CD14-positive monocyte (primary cell): ENCODE results near the gene TGM5. TPM values are rescaled to one million over a fixed set of nuclear protein-coding genes. Genes with fewer than 3 reads are reported as not detected.
A peak's percentile ranks its signal among the peaks of the same experiment; 100 is the strongest.

Source experiments
- DNase-seq, 3 donors: peaks; one replicate each; pipeline ENCODE4 v3.0.0-alpha.2; 2011 to 2022
- H2AFZ ChIP-seq: 2 replicates; pipeline ENCODE4 v1.6.0; 2012; ENCODE audit warnings: mild to moderate bottlenecking, low read depth, low read length, inconsistent platforms; ENCODE audit not compliant: insufficient read depth, poor library complexity, severe bottlenecking
- H3K27ac ChIP-seq, 2 donors: 1 replicate in 1 of 2; 2 replicates in 1 of 2; pipeline ENCODE4 v1.5.1; 2012 to 2013; ENCODE audit warnings: low read length in 2 of 2, control low read depth in 1 of 2, inconsistent platforms in 1 of 2, low read depth in 1 of 2, mild to moderate bottlenecking in 1 of 2
- H3K27me3 ChIP-seq, 2 donors: one replicate each; pipeline versions ENCODE4 v1.6.0 to v1.6.1; 2011 to 2013; ENCODE audit warnings: low read length in 2 of 2; ENCODE audit not compliant: control insufficient read depth in 2 of 2, insufficient read depth in 2 of 2
- H3K36me3 ChIP-seq, 2 donors: replicated peaks in 1 of 2; 1 replicate in 1 of 2; 2 replicates in 1 of 2; pipeline versions ENCODE4 v1.5.1 to v1.6.1; 2012 to 2013; ENCODE audit warnings: low read length in 2 of 2, control low read depth in 1 of 2, inconsistent platforms in 1 of 2, mild to moderate bottlenecking in 1 of 2; ENCODE audit not compliant: insufficient read depth in 2 of 2, control insufficient read depth in 1 of 2
- H3K4me1 ChIP-seq, 2 donors: 1 replicate in 1 of 2; 2 replicates in 1 of 2; pipeline versions ENCODE4 v1.5.1 to v1.6.1; 2012 to 2013; ENCODE audit warnings: low read length in 2 of 2, control low read depth in 1 of 2, inconsistent platforms in 1 of 2, mild to moderate bottlenecking in 1 of 2, moderate library complexity in 1 of 2; ENCODE audit not compliant: insufficient read depth in 2 of 2, control insufficient read depth in 1 of 2
- H3K4me2 ChIP-seq: replicated peaks from 2 replicates; pipeline ENCODE3; 2012; ENCODE audit warnings: low read length, moderate library complexity, mild to moderate bottlenecking; ENCODE audit not compliant: poor library complexity, severe bottlenecking; ENCODE audit errors: extremely low read depth
- H3K4me3 ChIP-seq, 3 experiments: fragments of 200-600 bp in 1 of 3; sonication (generic) in 1 of 3; replicated peaks in 1 of 3; 1 replicate in 2 of 3; 2 replicates in 1 of 3; pipeline ENCODE4 v1.5.1; 2011 to 2013; ENCODE audit warnings: low read length in 3 of 3, mild to moderate bottlenecking in 3 of 3, control low read depth in 2 of 3, low read depth in 2 of 3, inconsistent platforms in 1 of 3, moderate library complexity in 1 of 3
- H3K79me2 ChIP-seq: 2 replicates; pipeline ENCODE4 v1.6.0; 2012; ENCODE audit warnings: mild to moderate bottlenecking, control low read depth, inconsistent platforms, low read length, moderate library complexity; ENCODE audit not compliant: insufficient read depth
- H3K9ac ChIP-seq: 2 replicates; pipeline ENCODE4 v1.6.0; 2017; ENCODE audit warnings: low read length, mild to moderate bottlenecking; ENCODE audit not compliant: insufficient read depth, poor library complexity, severe bottlenecking
- H3K9me3 ChIP-seq, 2 donors: replicated peaks in 1 of 2; 1 replicate in 1 of 2; 2 replicates in 1 of 2; pipeline versions ENCODE4 v1.5.1 to v1.6.1; 2012 to 2013; ENCODE audit warnings: low read length in 2 of 2, control low read depth in 1 of 2; ENCODE audit not compliant: control insufficient read depth in 1 of 2, insufficient read depth in 1 of 2
- H4K20me1 ChIP-seq: 2 replicates; pipeline ENCODE4 v1.6.0; 2012; ENCODE audit warnings: mild to moderate bottlenecking, low read length, control low read depth, moderate library complexity; ENCODE audit not compliant: insufficient read depth
- H3K27ac Mint-ChIP-seq, 7 donors: one replicate each; pipeline ENCODE4 v1.8.0; 2020; ENCODE audit warnings: mild to moderate bottlenecking in 7 of 7, mixed read lengths in 7 of 7, moderate library complexity in 6 of 7, inconsistent platforms in 2 of 7
- H3K27me3 Mint-ChIP-seq, 3 donors: one replicate each; pipeline ENCODE4 v1.8.0; 2021 to 2022; ENCODE audit warnings: low read depth in 3 of 3, mild to moderate bottlenecking in 3 of 3, mixed read lengths in 3 of 3, moderate library complexity in 3 of 3, inconsistent platforms in 1 of 3
- H3K36me3 Mint-ChIP-seq, 2 donors: one replicate each; pipeline ENCODE4 v1.8.0; 2020; ENCODE audit warnings: mixed read lengths in 2 of 2, inconsistent platforms in 1 of 2, mild to moderate bottlenecking in 1 of 2
- H3K4me1 Mint-ChIP-seq: one replicate; pipeline ENCODE4 v1.8.0; 2020; ENCODE audit warnings: mild to moderate bottlenecking, mixed read lengths
- H3K4me3 Mint-ChIP-seq, 2 donors: one replicate each; pipeline ENCODE4 v1.8.0; 2020; ENCODE audit warnings: mild to moderate bottlenecking in 2 of 2, mixed read lengths in 2 of 2, moderate library complexity in 1 of 2
- H3K9me3 Mint-ChIP-seq, 7 donors: one replicate each; pipeline ENCODE4 v1.8.0; 2020 to 2022; ENCODE audit warnings: mixed read lengths in 7 of 7, mild to moderate bottlenecking in 6 of 7, moderate library complexity in 6 of 7, inconsistent platforms in 2 of 7
- CTCF ChIP-seq: fragments of 200-600 bp; IDR thresholded peaks from one replicate; pipeline ENCODE4 v1.8.0; 2022; ENCODE audit warnings: antibody characterized with exemption, mild to moderate bottlenecking
- WGBS: methylation state at CpG from one replicate; pipeline ENCODE4 v1.1.5; 2013; ENCODE audit warnings: missing lambda C conversion rate; ENCODE audit not compliant: insufficient coverage; 5-methylcytosine and 5-hydroxymethylcytosine counted together
- intact Hi-C, 2 donors: fragments of 100-400 bp; cut with micrococcal nuclease; formaldehyde crosslinking; loops; one replicate each; pipeline versions ENCODE4 v1.15.0 to v1.15.1; 2023
- polyA plus RNA-seq, 3 donors: library from polyadenylated mRNA; depleted of rRNA in 1 of 3; unstranded in 2 of 3; stranded (reverse) in 1 of 3; fragments of 300-500 nt in 2 of 3; fragments of >200 nt in 1 of 3; fragmentation: Illumina TruSeq in 2 of 3; gene quantifications; 1 replicate in 2 of 3; 2 replicates in 1 of 3; pipeline ENCODE4 v1.2.3, GENCODE V29; 2012 to 2021

TGM5 gene
- polyA plus RNA-seq, 3 donors, result not detected

GRCh38 chr15:43189296-43189695 is 77.4 kb downstream of the TGM5 start:
- no peak for DNase-seq
- Histone ChIP-seq H3K4me2 (no peak overlapping the region), H3K79me2 (peaks cover 33% of the 10 kb centered on the region), H3K9ac (no peak overlapping the region), H3K36me3 (peaks cover 57 to 66% of the 10 kb centered on the region in 2 donors), H4K20me1 (peaks cover 27% of the 10 kb centered on the region), H3K27me3 (no peaks in the 10 kb centered on the region), H3K4me1 (peaks cover 8 to 19% of the 10 kb centered on the region in 2 donors), H3K4me3 (no peak overlapping the region), H3K27ac (no peak overlapping the region), H3K9me3 (no peaks in the 10 kb centered on the region), H2AFZ (no peak overlapping the region)
- Mint-ChIP-seq H3K9me3 (no peaks in the 10 kb centered on the region), H3K4me3 (no peak overlapping the region), H3K27ac (peak overlapping the region in 1 of 7 donors; percentile 20), H3K27me3 (no peaks in the 10 kb centered on the region), H3K4me1 (peaks cover 20% of the 10 kb centered on the region), H3K36me3 (peaks cover 46 to 59% of the 10 kb centered on the region in 2 donors)
- no peak for TF ChIP-seq CTCF
- intact Hi-C loops, result loop anchor here in 1 of 2 donors (5.0 kb wide), 1 partner anchor 82 kb away; the partner anchor contains the start of gene UBR1
- WGBS, result 100% methylated on average over 1 of the region's 2 CpGs

- Mint-ChIP-seq H3K27ac (peak overlapping the region in 2 of 7 donors; percentile 36 to 74), H3K9me3 (no peaks in the 10 kb centered on the region), H3K27me3 (no peaks in the 10 kb centered on the region), H3K36me3 (peaks cover 44 to 54% of the 10 kb centered on the region in 2 donors), H3K4me3 (no peak overlapping the region), H3K4me1 (peaks cover 20% of the 10 kb centered on the region)
- Histone ChIP-seq H2AFZ (no peak overlapping the region), H3K27ac (no peak overlapping the region), H3K36me3 (peaks cover 43 to 67% of the 10 kb centered on the region in 2 donors), H3K79me2 (peaks cover 33% of the 10 kb centered on the region), H3K4me1 (peaks cover 8 to 19% of the 10 kb centered on the region in 2 donors), H3K4me2 (no peak overlapping the region), H4K20me1 (peaks cover 27% of the 10 kb centered on the region), H3K4me3 (peak overlapping the region in 1 of 3 experiments; percentile 98), H3K9me3 (no peaks in the 10 kb centered on the region), H3K9ac (no peak overlapping the region), H3K27me3 (no peaks in the 10 kb centered on the region)
- peak; percentile 64 for TF ChIP-seq CTCF
- WGBS, result no CpG with 5 or more reads among the region's 2 CpGs
- DNase-seq, result peak; percentile 17 to 32 (median 23)
- intact Hi-C loops, result loop anchor here in 1 of 2 donors (5.0 kb wide), 1 partner anchor 80 kb away; the partner anchor contains the start of gene UBR1
These were observed 79.1 kb downstream of the TGM5 start for GRCh38 chr15:43187544-43188155.
